ENCODE measurements around the gene TNS1. TPM values are rescaled to one million over a fixed set of nuclear protein-coding genes. Genes with fewer than 3 reads are reported as not detected.
A peak's percentile ranks its signal among the peaks of the same experiment; 100 is the strongest.

Gene TNS1
- total RNA-seq, 1 experiment from 2014 or later: 4.5 TPM

DNA sequence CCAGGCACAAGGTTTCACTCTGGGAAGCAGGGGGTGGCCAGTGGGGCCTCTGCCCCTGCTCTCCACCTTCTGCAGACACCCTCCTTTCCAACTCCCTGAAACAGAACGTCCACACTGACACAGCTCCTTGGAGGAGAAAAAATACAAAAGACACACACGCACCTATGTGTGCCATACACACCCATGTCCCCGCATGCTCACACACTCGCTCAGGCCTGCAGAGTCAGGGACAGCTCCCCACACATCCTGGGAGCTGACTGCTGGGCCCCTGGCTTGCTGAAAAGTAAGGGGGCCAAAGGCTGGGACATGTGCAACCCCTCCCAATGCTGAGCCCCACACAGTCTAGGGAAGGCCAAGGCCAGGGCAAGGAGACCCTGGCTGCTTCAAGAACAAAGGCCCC is 200.5 kb downstream of the TNS1 start:
- Mint-ChIP-seq H3K4me3 (no peak overlapping the region), H3K27ac (no peak overlapping the region), H3K9me3 (peaks cover 4% of the 10 kb centered on the region; the same call in 1 of the 2 replicates), H3K4me1 (peaks cover 3% of the 10 kb centered on the region), H3K27me3 (ENCODE audit: low read depth) (no peaks in the 10 kb centered on the region), H3K36me3 (no peaks in the 10 kb centered on the region)
- ChIA-PET POLR2A (no interaction called here), CTCF (interaction anchor here (0.6 to 2.4 kb wide), 2 partner anchors 13 to 1107 kb away, joined by 3 to 7 read pairs; partner anchors contain the start of gene IGFBP5)
- DNase-seq (ENCODE audit: low spot score) (no peak), ATAC-seq (no peak)
- TF ChIP-seq ZNF232 (CRISPR knock-in tag; IDR thresholded peaks at IDR 0.05): no peak

DNA sequence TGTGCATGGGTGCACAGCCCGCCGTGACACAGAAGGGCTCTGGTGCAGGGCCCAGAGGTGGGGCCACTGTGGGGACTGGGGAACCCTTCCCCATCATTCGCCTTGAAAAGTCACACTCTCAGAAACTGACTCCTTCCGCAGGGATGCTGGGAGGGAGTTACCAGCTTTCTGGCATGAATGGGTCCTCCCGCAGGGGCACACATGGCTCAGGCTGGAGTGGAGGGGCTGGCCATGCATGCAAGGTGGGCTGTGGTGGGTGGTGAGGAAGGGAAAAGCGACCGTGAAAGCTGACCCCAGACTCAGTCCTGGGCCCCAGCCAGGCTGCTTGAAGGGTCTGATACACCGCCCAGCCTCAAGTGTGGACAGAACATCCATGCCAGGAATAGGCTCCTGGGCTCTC is 201.1 kb downstream of the TNS1 start:
- no peak overlapping the region for H3K27ac Mint-ChIP-seq
- CTCF ChIA-PET: interaction anchor here (0.6 to 2.4 kb wide), 5 partner anchors 13 to 1106 kb away, joined by 3 to 7 read pairs (median 5); partner anchors contain the start of gene IGFBP5

DNA sequence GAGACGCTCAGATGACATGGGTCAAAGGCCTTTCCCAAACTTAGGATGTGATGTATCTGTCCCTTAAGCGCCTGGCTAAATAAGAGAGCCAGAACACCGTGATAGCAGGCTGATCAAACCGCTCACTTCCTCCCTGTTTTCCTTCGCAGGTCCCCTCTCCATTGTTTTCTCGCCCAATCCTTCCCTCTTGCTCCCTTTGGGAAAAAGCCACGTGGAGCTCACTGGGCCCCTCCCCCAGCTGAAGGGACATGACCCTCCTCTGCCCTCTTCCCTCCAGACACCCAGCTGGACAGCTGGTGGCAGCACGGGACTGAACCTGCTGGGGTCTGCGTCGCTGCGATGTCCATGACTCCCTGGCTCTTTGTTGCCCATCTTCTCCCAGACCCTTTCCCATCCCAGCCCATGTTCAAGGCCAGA is 201.7 kb downstream of the TNS1 start:
- peak; percentile 10 for DNase-seq (ENCODE audit: low spot score)
- no peaks in the 10 kb centered on the region for H3K27me3 Mint-ChIP-seq (ENCODE audit: low read depth)
- peak; percentile 26; the same call in 1 of the 2 replicates for ATAC-seq
- H3K36me3 Mint-ChIP-seq: no peaks in the 10 kb centered on the region
- H3K4me3 Mint-ChIP-seq: no peak overlapping the region
- H3K4me1 Mint-ChIP-seq: peaks cover 3% of the 10 kb centered on the region
- peaks cover 4% of the 10 kb centered on the region; the same call in 1 of the 2 replicates for H3K9me3 Mint-ChIP-seq
- peak overlapping the region; percentile 61; the same call in 1 of the 2 replicates for H3K27ac Mint-ChIP-seq
- ChIA-PET CTCF (interaction anchor here (0.8 to 2.4 kb wide), 6 partner anchors 12 to 268 kb away, joined by 3 to 7 read pairs (median 6); partner anchors contain the start of gene RUFY4), POLR2A (no interaction called here)
- no peak for TF ChIP-seq NR1H2 (CRISPR knock-in tag; IDR thresholded peaks at IDR 0.05)
- TF ChIP-seq CBFB (CRISPR knock-in tag; IDR thresholded peaks at IDR 0.05; ENCODE audit: low read depth): no peak
- TF ChIP-seq ZNF121 (CRISPR knock-in tag; IDR thresholded peaks at IDR 0.05): no peak
- TF ChIP-seq ZNF219 (CRISPR knock-in tag; IDR thresholded peaks at IDR 0.05; ENCODE audit: borderline replicate concordance): no peak
- TF ChIP-seq, protein P1, sequence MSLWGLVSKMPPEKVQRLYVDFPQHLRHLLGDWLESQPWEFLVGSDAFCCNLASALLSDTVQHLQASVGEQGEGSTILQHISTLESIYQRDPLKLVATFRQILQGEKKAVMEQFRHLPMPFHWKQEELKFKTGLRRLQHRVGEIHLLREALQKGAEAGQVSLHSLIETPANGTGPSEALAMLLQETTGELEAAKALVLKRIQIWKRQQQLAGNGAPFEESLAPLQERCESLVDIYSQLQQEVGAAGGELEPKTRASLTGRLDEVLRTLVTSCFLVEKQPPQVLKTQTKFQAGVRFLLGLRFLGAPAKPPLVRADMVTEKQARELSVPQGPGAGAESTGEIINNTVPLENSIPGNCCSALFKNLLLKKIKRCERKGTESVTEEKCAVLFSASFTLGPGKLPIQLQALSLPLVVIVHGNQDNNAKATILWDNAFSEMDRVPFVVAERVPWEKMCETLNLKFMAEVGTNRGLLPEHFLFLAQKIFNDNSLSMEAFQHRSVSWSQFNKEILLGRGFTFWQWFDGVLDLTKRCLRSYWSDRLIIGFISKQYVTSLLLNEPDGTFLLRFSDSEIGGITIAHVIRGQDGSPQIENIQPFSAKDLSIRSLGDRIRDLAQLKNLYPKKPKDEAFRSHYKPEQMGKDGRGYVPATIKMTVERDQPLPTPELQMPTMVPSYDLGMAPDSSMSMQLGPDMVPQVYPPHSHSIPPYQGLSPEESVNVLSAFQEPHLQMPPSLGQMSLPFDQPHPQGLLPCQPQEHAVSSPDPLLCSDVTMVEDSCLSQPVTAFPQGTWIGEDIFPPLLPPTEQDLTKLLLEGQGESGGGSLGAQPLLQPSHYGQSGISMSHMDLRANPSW (CRISPR knock-in tag; conservative IDR thresholded peaks at IDR 0.05; ENCODE audit: low read depth): no peak
- TF ChIP-seq, protein P2, sequence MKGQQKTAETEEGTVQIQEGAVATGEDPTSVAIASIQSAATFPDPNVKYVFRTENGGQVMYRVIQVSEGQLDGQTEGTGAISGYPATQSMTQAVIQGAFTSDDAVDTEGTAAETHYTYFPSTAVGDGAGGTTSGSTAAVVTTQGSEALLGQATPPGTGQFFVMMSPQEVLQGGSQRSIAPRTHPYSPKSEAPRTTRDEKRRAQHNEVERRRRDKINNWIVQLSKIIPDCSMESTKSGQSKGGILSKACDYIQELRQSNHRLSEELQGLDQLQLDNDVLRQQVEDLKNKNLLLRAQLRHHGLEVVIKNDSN (CRISPR knock-in tag; IDR thresholded peaks at IDR 0.05): no peak

More for the DNA sequence above, 201.1 kb downstream of the TNS1 start:
- peaks cover 3% of the 10 kb centered on the region for H3K4me1 Mint-ChIP-seq
- no peak for ATAC-seq
- POLR2A ChIA-PET: no interaction called here
- H3K27me3 Mint-ChIP-seq (ENCODE audit: low read depth): no peaks in the 10 kb centered on the region
- no peak overlapping the region for H3K4me3 Mint-ChIP-seq
- DNase-seq (ENCODE audit: low spot score): peak; percentile 5
- no peaks in the 10 kb centered on the region for H3K36me3 Mint-ChIP-seq
- peaks cover 4% of the 10 kb centered on the region; the same call in 1 of the 2 replicates for H3K9me3 Mint-ChIP-seq
- no peak for TF ChIP-seq SMAD4 (CRISPR knock-in tag; IDR thresholded peaks at IDR 0.05)
- TF ChIP-seq, protein P3, sequence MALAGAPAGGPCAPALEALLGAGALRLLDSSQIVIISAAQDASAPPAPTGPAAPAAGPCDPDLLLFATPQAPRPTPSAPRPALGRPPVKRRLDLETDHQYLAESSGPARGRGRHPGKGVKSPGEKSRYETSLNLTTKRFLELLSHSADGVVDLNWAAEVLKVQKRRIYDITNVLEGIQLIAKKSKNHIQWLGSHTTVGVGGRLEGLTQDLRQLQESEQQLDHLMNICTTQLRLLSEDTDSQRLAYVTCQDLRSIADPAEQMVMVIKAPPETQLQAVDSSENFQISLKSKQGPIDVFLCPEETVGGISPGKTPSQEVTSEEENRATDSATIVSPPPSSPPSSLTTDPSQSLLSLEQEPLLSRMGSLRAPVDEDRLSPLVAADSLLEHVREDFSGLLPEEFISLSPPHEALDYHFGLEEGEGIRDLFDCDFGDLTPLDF (CRISPR knock-in tag; IDR thresholded peaks at IDR 0.05): no peak
- TF ChIP-seq TEAD4 (CRISPR knock-in tag; IDR thresholded peaks at IDR 0.05): no peak
- TF ChIP-seq, protein P4, sequence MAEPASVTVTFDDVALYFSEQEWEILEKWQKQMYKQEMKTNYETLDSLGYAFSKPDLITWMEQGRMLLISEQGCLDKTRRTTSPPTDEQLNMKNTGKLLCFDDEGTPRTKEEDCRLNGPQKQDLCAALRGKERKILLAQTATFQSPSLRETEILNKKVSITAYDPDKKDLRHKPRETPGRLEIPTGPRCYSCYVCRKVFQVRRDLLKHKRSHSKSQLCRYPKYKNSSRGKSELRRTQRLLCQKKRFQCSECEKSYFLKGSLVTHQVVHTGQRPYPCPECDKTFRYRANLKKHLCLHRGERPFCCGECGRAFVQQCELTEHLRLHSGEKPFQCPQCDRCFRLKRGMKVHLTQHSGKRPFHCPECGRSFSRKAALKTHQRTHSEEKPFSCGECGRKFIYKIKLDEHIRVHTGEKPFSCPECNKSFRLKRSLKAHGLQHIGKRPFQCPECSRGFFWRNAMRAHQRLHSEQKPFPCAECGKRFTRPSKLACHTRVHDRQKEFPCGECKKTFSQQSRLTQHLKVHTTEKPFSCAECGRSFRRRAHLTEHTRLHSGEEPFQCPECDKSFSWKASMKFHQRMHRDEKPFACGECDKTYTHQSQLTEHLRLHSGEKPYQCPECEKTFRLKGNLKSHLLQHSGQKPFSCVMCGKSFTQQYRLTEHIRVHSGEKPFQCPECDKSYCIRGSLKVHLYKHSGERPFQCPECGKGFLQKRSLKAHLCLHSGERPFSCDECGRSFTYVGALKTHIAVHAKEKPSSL (CRISPR knock-in tag; conservative IDR thresholded peaks at IDR 0.05): no peak
- TF ChIP-seq GTF2I (CRISPR knock-in tag; conservative IDR thresholded peaks at IDR 0.05): no peak
- TF ChIP-seq, protein P5, sequence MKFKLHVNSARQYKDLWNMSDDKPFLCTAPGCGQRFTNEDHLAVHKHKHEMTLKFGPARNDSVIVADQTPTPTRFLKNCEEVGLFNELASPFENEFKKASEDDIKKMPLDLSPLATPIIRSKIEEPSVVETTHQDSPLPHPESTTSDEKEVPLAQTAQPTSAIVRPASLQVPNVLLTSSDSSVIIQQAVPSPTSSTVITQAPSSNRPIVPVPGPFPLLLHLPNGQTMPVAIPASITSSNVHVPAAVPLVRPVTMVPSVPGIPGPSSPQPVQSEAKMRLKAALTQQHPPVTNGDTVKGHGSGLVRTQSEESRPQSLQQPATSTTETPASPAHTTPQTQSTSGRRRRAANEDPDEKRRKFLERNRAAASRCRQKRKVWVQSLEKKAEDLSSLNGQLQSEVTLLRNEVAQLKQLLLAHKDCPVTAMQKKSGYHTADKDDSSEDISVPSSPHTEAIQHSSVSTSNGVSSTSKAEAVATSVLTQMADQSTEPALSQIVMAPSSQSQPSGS (CRISPR knock-in tag; IDR thresholded peaks at IDR 0.05; ENCODE audit: borderline replicate concordance, low read depth): no peak
- TF ChIP-seq PRRX2 (CRISPR knock-in tag; IDR thresholded peaks at IDR 0.05): no peak
- TF ChIP-seq OVOL2 (CRISPR knock-in tag; IDR thresholded peaks at IDR 0.05; ENCODE audit: borderline replicate concordance): no peak
- TF ChIP-seq, protein P6, sequence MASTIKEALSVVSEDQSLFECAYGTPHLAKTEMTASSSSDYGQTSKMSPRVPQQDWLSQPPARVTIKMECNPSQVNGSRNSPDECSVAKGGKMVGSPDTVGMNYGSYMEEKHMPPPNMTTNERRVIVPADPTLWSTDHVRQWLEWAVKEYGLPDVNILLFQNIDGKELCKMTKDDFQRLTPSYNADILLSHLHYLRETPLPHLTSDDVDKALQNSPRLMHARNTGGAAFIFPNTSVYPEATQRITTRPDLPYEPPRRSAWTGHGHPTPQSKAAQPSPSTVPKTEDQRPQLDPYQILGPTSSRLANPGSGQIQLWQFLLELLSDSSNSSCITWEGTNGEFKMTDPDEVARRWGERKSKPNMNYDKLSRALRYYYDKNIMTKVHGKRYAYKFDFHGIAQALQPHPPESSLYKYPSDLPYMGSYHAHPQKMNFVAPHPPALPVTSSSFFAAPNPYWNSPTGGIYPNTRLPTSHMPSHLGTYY (CRISPR knock-in tag; IDR thresholded peaks at IDR 0.05): no peak
- TF ChIP-seq ETV6 (CRISPR knock-in tag; IDR thresholded peaks at IDR 0.05): no peak
- TF ChIP-seq TEAD1 (CRISPR knock-in tag; IDR thresholded peaks at IDR 0.05): no peak
- TF ChIP-seq, protein P7, sequence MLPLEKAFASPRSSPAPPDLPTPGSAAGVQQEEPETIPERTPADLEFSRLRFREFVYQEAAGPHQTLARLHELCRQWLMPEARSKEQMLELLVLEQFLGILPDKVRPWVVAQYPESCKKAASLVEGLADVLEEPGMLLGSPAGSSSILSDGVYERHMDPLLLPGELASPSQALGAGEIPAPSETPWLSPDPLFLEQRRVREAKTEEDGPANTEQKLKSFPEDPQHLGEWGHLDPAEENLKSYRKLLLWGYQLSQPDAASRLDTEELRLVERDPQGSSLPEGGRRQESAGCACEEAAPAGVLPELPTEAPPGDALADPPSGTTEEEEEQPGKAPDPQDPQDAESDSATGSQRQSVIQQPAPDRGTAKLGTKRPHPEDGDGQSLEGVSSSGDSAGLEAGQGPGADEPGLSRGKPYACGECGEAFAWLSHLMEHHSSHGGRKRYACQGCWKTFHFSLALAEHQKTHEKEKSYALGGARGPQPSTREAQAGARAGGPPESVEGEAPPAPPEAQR (CRISPR knock-in tag; IDR thresholded peaks at IDR 0.05): no peak

All from WTC11 (cell line).